H9 (cell line): ENCODE data around the gene GLYAT. TPM values are rescaled to one million over a fixed set of nuclear protein-coding genes. Genes with fewer than 3 reads are reported as not detected.

Experiments used
- DNase-seq: peaks from one replicate; pipeline ENCODE4 v3.0.0-alpha.2; 2017
- H2AFZ ChIP-seq: one replicate; pipeline ENCODE4 v1.6.1; 2013; ENCODE audit warnings: mild to moderate bottlenecking, low read length, control low read depth, moderate library complexity
- H2AK5ac ChIP-seq: 2 replicates; pipeline ENCODE4 v1.6.1; 2013; ENCODE audit warnings: low read length, control low read depth, mixed read lengths; ENCODE audit not compliant: insufficient read length
- H2BK120ac ChIP-seq: one replicate; pipeline ENCODE4 v1.6.1; 2013; ENCODE audit warnings: low read depth, mild to moderate bottlenecking, low read length, control low read depth, inconsistent platforms; ENCODE audit not compliant: poor library complexity, severe bottlenecking
- H2BK12ac ChIP-seq: 2 replicates; pipeline ENCODE4 v1.6.1; 2013; ENCODE audit warnings: low read length, control low read depth, mixed read lengths, low read depth; ENCODE audit not compliant: insufficient read length
- H2BK15ac ChIP-seq: 2 replicates; pipeline ENCODE4 v1.6.1; 2013; ENCODE audit warnings: low read depth, low read length, control low read depth
- H2BK20ac ChIP-seq: one replicate; pipeline ENCODE4 v1.6.1; 2013; ENCODE audit warnings: low read depth, mild to moderate bottlenecking, low read length, control low read depth, inconsistent platforms; ENCODE audit not compliant: poor library complexity, severe bottlenecking
- H2BK5ac ChIP-seq: 2 replicates; pipeline ENCODE4 v1.6.1; 2013; ENCODE audit warnings: low read length, control low read depth, mixed read lengths; ENCODE audit not compliant: insufficient read length
- H3K14ac ChIP-seq: 2 replicates; pipeline ENCODE4 v1.6.1; 2013; ENCODE audit warnings: low read length, control low read depth; ENCODE audit not compliant: insufficient read depth
- H3K18ac ChIP-seq: 2 replicates; pipeline ENCODE4 v1.6.1; 2013; ENCODE audit warnings: low read depth, mild to moderate bottlenecking, mixed read lengths, low read length, control low read depth; ENCODE audit not compliant: insufficient read length
- H3K23ac ChIP-seq: 2 replicates; pipeline ENCODE4 v1.6.1; 2013; ENCODE audit warnings: low read length, control low read depth, mixed read lengths, low read depth; ENCODE audit not compliant: insufficient read length
- H3K23me2 ChIP-seq: 2 replicates; pipeline ENCODE4 v1.6.1; 2013; ENCODE audit warnings: low read depth, mild to moderate bottlenecking, mixed read lengths, low read length, control low read depth; ENCODE audit not compliant: insufficient read length, poor library complexity, severe bottlenecking
- H3K27ac ChIP-seq: 2 replicates; pipeline ENCODE4 v1.5.1; 2013; ENCODE audit warnings: low read length, control low read depth, mixed read lengths, low read depth; ENCODE audit not compliant: insufficient read length
- H3K27me3 ChIP-seq: 2 replicates; pipeline ENCODE4 v1.6.1; 2013; ENCODE audit warnings: low read length, control low read depth, inconsistent platforms; ENCODE audit not compliant: insufficient read depth
- H3K4ac ChIP-seq: 2 replicates; pipeline ENCODE4 v1.6.1; 2013; ENCODE audit warnings: low read depth, mild to moderate bottlenecking, control low read depth, inconsistent platforms, low read length, moderate library complexity
- H3K4me1 ChIP-seq: 2 replicates; pipeline ENCODE4 v1.6.1; 2013; ENCODE audit warnings: low read length, control low read depth, inconsistent platforms; ENCODE audit not compliant: insufficient read depth
- H3K4me2 ChIP-seq: 2 replicates; pipeline ENCODE4 v1.6.1; 2013; ENCODE audit warnings: low read length, control low read depth, mixed read lengths; ENCODE audit not compliant: insufficient read length, insufficient read depth
- H3K56ac ChIP-seq: 2 replicates; pipeline ENCODE4 v1.6.1; 2013; ENCODE audit warnings: low read depth, mild to moderate bottlenecking, mixed read lengths, low read length, control low read depth; ENCODE audit not compliant: insufficient read length
- H3K79me1 ChIP-seq: 2 replicates; pipeline ENCODE4 v1.6.1; 2013; ENCODE audit warnings: low read depth, mild to moderate bottlenecking, moderate library complexity, low read length, control low read depth, inconsistent platforms; ENCODE audit not compliant: insufficient read depth, poor library complexity, severe bottlenecking
- H3K79me2 ChIP-seq: 2 replicates; pipeline ENCODE4 v1.6.1; 2013; ENCODE audit warnings: low read length, control low read depth, inconsistent platforms; ENCODE audit not compliant: insufficient read depth
- H3K9ac ChIP-seq: 2 replicates; pipeline ENCODE4 v1.6.1; 2013; ENCODE audit warnings: low read length, control low read depth, mixed read lengths; ENCODE audit not compliant: insufficient read length; ENCODE audit errors: extremely low read depth
- H3K9me3 ChIP-seq: one replicate; pipeline ENCODE4 v1.6.1; 2013; ENCODE audit warnings: low read depth, low read length, inconsistent platforms; ENCODE audit not compliant: control insufficient read depth
- H3T11ph ChIP-seq: one replicate; pipeline ENCODE4 v1.6.1; 2013; ENCODE audit warnings: mild to moderate bottlenecking, low read length, control low read depth, inconsistent platforms
- H4K20me1 ChIP-seq: one replicate; pipeline ENCODE4 v1.6.1; 2013; ENCODE audit not compliant: control insufficient read depth, insufficient read length, insufficient read depth
- H4K5ac ChIP-seq: 2 replicates; pipeline ENCODE4 v1.6.1; 2013; ENCODE audit warnings: low read depth, mild to moderate bottlenecking, mixed read lengths, low read length, control low read depth; ENCODE audit not compliant: insufficient read length
- H4K8ac ChIP-seq: replicated peaks from 2 replicates; pipeline ENCODE4 v1.6.1; 2013; ENCODE audit warnings: low read length, control low read depth, mixed read lengths, low read depth; ENCODE audit not compliant: insufficient read length
- H4K91ac ChIP-seq: 2 replicates; pipeline ENCODE4 v1.6.1; 2013; ENCODE audit warnings: low read depth, mild to moderate bottlenecking, moderate library complexity, mixed read lengths, low read length, control low read depth; ENCODE audit not compliant: insufficient read length
- H3K27ac Mint-ChIP-seq, 3 experiments: 2 replicates in 2 of 3; 3 replicates in 1 of 3; pipeline ENCODE4 v1.8.0; 2020 to 2021; ENCODE audit warnings: mixed read lengths in 3 of 3, mild to moderate bottlenecking in 1 of 3, moderate library complexity in 1 of 3
- H3K27me3 Mint-ChIP-seq: 2 replicates; pipeline ENCODE4 v1.8.0; 2021; ENCODE audit warnings: low read depth, mild to moderate bottlenecking, moderate library complexity, mixed read lengths
- H3K36me3 Mint-ChIP-seq, 3 experiments: 2 replicates in 2 of 3; 3 replicates in 1 of 3; pipeline ENCODE4 v1.8.0; 2020 to 2021; ENCODE audit warnings: low read depth in 3 of 3, mixed read lengths in 3 of 3; ENCODE audit not compliant: insufficient read depth in 1 of 3
- H3K4me1 Mint-ChIP-seq, 2 experiments: 2 replicates each; pipeline ENCODE4 v1.8.0; 2020; ENCODE audit warnings: mixed read lengths in 2 of 2
- H3K4me3 Mint-ChIP-seq, 2 experiments: 2 replicates in 1 of 2; 3 replicates in 1 of 2; pipeline ENCODE4 v1.8.0; 2020 to 2021; ENCODE audit warnings: mild to moderate bottlenecking in 2 of 2, mixed read lengths in 2 of 2, moderate library complexity in 1 of 2
- H3K9me3 Mint-ChIP-seq, 2 experiments: 2 replicates in 1 of 2; 3 replicates in 1 of 2; pipeline ENCODE4 v1.8.0; 2020; ENCODE audit warnings: mild to moderate bottlenecking in 2 of 2, mixed read lengths in 2 of 2, moderate library complexity in 1 of 2
- WGBS: extraction: QIAGEN DNeasy Blood & Tissue Kit; methylation state at CpG from one replicate; pipeline ENCODE4 v1.1.7; 2013; ENCODE audit warnings: missing lambda C conversion rate, low lambda C conversion rate, mixed read lengths; ENCODE audit not compliant: insufficient read length; ENCODE audit errors: extremely low coverage; 5-methylcytosine and 5-hydroxymethylcytosine counted together
- total RNA-seq: library from RNA; stranded (reverse); gene quantifications from 2 replicates; pipeline ENCODE4 v1.2.1, GENCODE V29; 2021
- TF ChIP-seq, protein P1 (sequence below): fragments of 200-600 bp; sonication (generic); conservative IDR thresholded peaks from 3 replicates; pipeline ENCODE4 v1.8.0; 2021; ENCODE audit warnings: antibody characterized with exemption, mild to moderate bottlenecking

Gene GLYAT
- total RNA-seq, 1 experiment from 2014 or later, result not detected

DNA sequence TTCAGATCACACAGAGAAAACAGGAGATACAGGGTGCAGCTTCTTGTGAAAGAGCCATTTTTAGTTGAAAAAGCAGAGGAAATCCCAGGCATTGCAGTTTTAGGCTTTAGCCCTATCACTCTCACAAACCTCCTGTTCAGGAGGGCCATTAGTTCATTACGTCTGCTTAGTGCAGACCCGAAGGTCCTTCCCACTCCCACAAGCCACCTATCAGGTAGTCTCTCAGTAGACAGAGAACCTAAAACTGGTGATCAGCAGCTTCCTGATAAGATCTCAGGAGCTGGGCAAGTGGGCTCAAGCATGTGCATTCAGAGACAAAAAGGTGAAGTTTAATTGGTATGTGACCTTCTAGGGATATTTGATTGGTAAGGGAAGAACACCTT, 4.3 kb downstream of the GLYAT start:
- H4K5ac ChIP-seq, result no peak overlapping the region
- no peak overlapping the region for H3K18ac ChIP-seq
- TF ChIP-seq, protein P1, sequence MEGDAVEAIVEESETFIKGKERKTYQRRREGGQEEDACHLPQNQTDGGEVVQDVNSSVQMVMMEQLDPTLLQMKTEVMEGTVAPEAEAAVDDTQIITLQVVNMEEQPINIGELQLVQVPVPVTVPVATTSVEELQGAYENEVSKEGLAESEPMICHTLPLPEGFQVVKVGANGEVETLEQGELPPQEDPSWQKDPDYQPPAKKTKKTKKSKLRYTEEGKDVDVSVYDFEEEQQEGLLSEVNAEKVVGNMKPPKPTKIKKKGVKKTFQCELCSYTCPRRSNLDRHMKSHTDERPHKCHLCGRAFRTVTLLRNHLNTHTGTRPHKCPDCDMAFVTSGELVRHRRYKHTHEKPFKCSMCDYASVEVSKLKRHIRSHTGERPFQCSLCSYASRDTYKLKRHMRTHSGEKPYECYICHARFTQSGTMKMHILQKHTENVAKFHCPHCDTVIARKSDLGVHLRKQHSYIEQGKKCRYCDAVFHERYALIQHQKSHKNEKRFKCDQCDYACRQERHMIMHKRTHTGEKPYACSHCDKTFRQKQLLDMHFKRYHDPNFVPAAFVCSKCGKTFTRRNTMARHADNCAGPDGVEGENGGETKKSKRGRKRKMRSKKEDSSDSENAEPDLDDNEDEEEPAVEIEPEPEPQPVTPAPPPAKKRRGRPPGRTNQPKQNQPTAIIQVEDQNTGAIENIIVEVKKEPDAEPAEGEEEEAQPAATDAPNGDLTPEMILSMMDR, result no peak
- H3K9ac ChIP-seq, result no peak overlapping the region
- H3K14ac ChIP-seq, result no peak overlapping the region
- H2BK12ac ChIP-seq, result no peak overlapping the region
- no peak overlapping the region for H2BK5ac ChIP-seq
- H3K79me1 ChIP-seq, result no peaks in the 10 kb centered on the region
- H2BK120ac ChIP-seq, result no peak overlapping the region
- no peaks in the 10 kb centered on the region for H3K23me2 ChIP-seq
- no CpG with 5 or more reads among the region's 2 CpGs for whole genome bisulfite sequencing
- H3K27me3 Mint-ChIP-seq, result no peaks in the 10 kb centered on the region; the same call in 1 of the 2 replicates
- no peaks in the 10 kb centered on the region for H4K20me1 ChIP-seq
- H3K79me2 ChIP-seq, result no peaks in the 10 kb centered on the region
- H3K27me3 ChIP-seq, result no peaks in the 10 kb centered on the region
- H3K4ac ChIP-seq, result no peak overlapping the region
- H2BK15ac ChIP-seq, result no peak overlapping the region
- peaks cover 52% of the 10 kb centered on the region for H3K9me3 ChIP-seq
- peaks cover 0 to 18% (median 5%) of the 10 kb centered on the region in 3 experiments; a peak in 4 of 7 replicates for H3K36me3 Mint-ChIP-seq
- H3K9me3 Mint-ChIP-seq, result peaks cover 81 to 84% of the 10 kb centered on the region in 2 experiments
- no peak for DNase-seq
- H3K4me1 ChIP-seq, result no peaks in the 10 kb centered on the region
- H3T11ph ChIP-seq, result no peak overlapping the region
- no peaks in the 10 kb centered on the region for H3K4me1 Mint-ChIP-seq
- H3K27ac ChIP-seq, result no peak overlapping the region
- no peak overlapping the region for H3K27ac Mint-ChIP-seq
- H3K23ac ChIP-seq, result no peak overlapping the region
- H3K56ac ChIP-seq, result no peak overlapping the region
- H3K4me3 Mint-ChIP-seq, result no peak overlapping the region
- H2BK20ac ChIP-seq, result no peak overlapping the region
- no peak overlapping the region for H4K91ac ChIP-seq
- no peak overlapping the region for H4K8ac ChIP-seq
- H2AFZ ChIP-seq, result no peak overlapping the region
- H2AK5ac ChIP-seq, result no peak overlapping the region
- no peak overlapping the region for H3K4me2 ChIP-seq
